HCT116 (cell line): Measurements from ENCODE around the gene PCDHAC2. TPM values are rescaled to one million over a fixed set of nuclear protein-coding genes. Genes with fewer than 3 reads are reported as not detected.

Source experiments
- ATAC-seq: fragments of 200-7000 bp; cut with Tn5 transposase; 2 replicates; pipeline ENCODE4 v1.9.1; 2020; ENCODE audit warnings: mild to moderate bottlenecking, moderate library complexity
- BruUV-seq: library from RNA; stranded (reverse); fragments of 400-500 nt; replicated peaks from 2 replicates; lab custom pipeline; 2021; lab: Mats Ljungman, UMichigan
- CTCF ChIA-PET: fragments of 300-600 bp; sonication (Branson Sonifier 250); formaldehyde crosslinking; loops from one replicate; lab custom pipeline; 2021; ENCODE audit warnings: antibody characterized with exemption; lab: Charles Lee
- POLR2A ChIA-PET: fragments of 300-600, 350-600 bp; sonication (Branson Sonifier 250); formaldehyde crosslinking; loops from one replicate; lab custom pipeline; 2021; ENCODE audit warnings: antibody characterized with exemption; lab: Charles Lee
- RAD21 ChIA-PET, 2 experiments: fragments of 300-600 bp; sonication (Branson Sonifier 250); formaldehyde crosslinking; loops; one replicate each; lab custom pipeline; 2023; ENCODE audit warnings: low total read pairs in 2 of 2; ENCODE audit not compliant: uncharacterized antibody in 2 of 2, unreplicated experiment in 2 of 2, low non-redundant PET in 1 of 2; lab: Charles Lee
- DNase-seq: peaks from one replicate; pipeline ENCODE4 v3.0.0-alpha.2; 2010; ENCODE audit warnings: low read depth, low spot score
- H2AFZ ChIP-seq: fragments of 200-600 bp; shearing (Covaris generic), sonication (generic); 2 replicates; pipeline ENCODE4 v1.6.1; 2017; ENCODE audit warnings: low read depth, mixed run types, mixed read lengths, antibody characterized with exemption, low read length; ENCODE audit not compliant: poor library complexity, severe bottlenecking
- H3K27ac ChIP-seq: 2 replicates; pipeline ENCODE4 v1.5.1; 2012; ENCODE audit warnings: low read depth, low read length
- H3K27me3 ChIP-seq: fragments of 200-600 bp; sonication (generic); 2 replicates; pipeline ENCODE4 v1.6.1; 2016; ENCODE audit warnings: mixed run types, low read length, mixed read lengths; ENCODE audit not compliant: insufficient read depth
- H3K36me3 ChIP-seq, 2 experiments: fragments of 200-500 bp in 1 of 2; fragments of 200-600 bp in 1 of 2; sonication (Bioruptor generic) in 1 of 2; sonication (generic) in 1 of 2; 2 replicates each; pipeline versions ENCODE4 v1.5.1 to v1.6.1; 2014 to 2016; ENCODE audit warnings: low read length in 2 of 2, inconsistent platforms in 1 of 2, mixed read lengths in 1 of 2, mixed run types in 1 of 2; ENCODE audit not compliant: insufficient read depth in 2 of 2, control insufficient read depth in 1 of 2
- H3K4me1 ChIP-seq, 2 experiments: fragments of 200-600 bp in 1 of 2; sonication (generic) in 1 of 2; 2 replicates each; pipeline versions ENCODE4 v1.5.1 to v1.6.1; 2012 to 2017; ENCODE audit warnings: low read length in 2 of 2, inconsistent platforms in 1 of 2, mild to moderate bottlenecking in 1 of 2, mixed read lengths in 1 of 2, mixed run types in 1 of 2, moderate library complexity in 1 of 2; ENCODE audit not compliant: insufficient read depth in 2 of 2, control insufficient read depth in 1 of 2
- H3K4me2 ChIP-seq: fragments of 200-600 bp; sonication (generic); 2 replicates; pipeline ENCODE4 v1.6.1; 2017; ENCODE audit warnings: mixed run types, low read length, mixed read lengths
- H3K4me3 ChIP-seq, 2 experiments: fragments of 200-600 bp in 1 of 2; sonication (generic) in 1 of 2; replicated peaks in 1 of 2; 2 replicates each; pipeline ENCODE4 v1.5.1; 2011 to 2016; ENCODE audit warnings: low read length in 2 of 2, control low read depth in 1 of 2, low read depth in 1 of 2, mild to moderate bottlenecking in 1 of 2, mixed read lengths in 1 of 2, mixed run types in 1 of 2
- H3K79me2 ChIP-seq: fragments of 200-600 bp; sonication (generic); 2 replicates; pipeline ENCODE4 v1.6.1; 2017; ENCODE audit warnings: mild to moderate bottlenecking, mixed run types, low read length, moderate library complexity, mixed read lengths; ENCODE audit not compliant: insufficient read depth
- H3K9ac ChIP-seq: fragments of 200-600 bp; sonication (generic); 2 replicates; pipeline ENCODE4 v1.6.1; 2016; ENCODE audit warnings: low read length, mixed read lengths
- H3K9me2 ChIP-seq: fragments of 200-600 bp; sonication (generic), shearing (Covaris generic); 2 replicates; pipeline ENCODE4 v1.6.1; 2017; ENCODE audit warnings: mixed run types, mild to moderate bottlenecking, moderate library complexity; ENCODE audit not compliant: insufficient read depth
- H3K9me3 ChIP-seq, 2 experiments: fragments of 200-500 bp in 1 of 2; fragments of 200-600 bp in 1 of 2; sonication (Bioruptor generic) in 1 of 2; sonication (generic) in 1 of 2; 2 replicates each; pipeline ENCODE4 v1.6.1; 2014 to 2017; ENCODE audit warnings: low read length in 2 of 2, mixed read lengths in 2 of 2, inconsistent platforms in 1 of 2, low read depth in 1 of 2, mild to moderate bottlenecking in 1 of 2, mixed run types in 1 of 2, moderate library complexity in 1 of 2; ENCODE audit not compliant: control insufficient read depth in 1 of 2, insufficient read depth in 1 of 2
- H4K20me1 ChIP-seq: fragments of 200-600 bp; sonication (generic), shearing (Covaris generic); 2 replicates; pipeline ENCODE4 v1.6.1; 2017; ENCODE audit warnings: mixed run types, mild to moderate bottlenecking, moderate library complexity; ENCODE audit not compliant: insufficient read depth
- CTCF ChIP-seq, 3 experiments: fragments of 200-600 bp in 1 of 3; sonication (generic) in 1 of 3; IDR thresholded peaks in 2 of 3; conservative IDR thresholded peaks in 1 of 3; 2 replicates each; pipeline ENCODE4 v1.5.1; 2012 to 2017; ENCODE audit warnings: low read depth in 2 of 3, low read length in 2 of 3, antibody characterized with exemption in 1 of 3, borderline replicate concordance in 1 of 3, control low read depth in 1 of 3, mild to moderate bottlenecking in 1 of 3, mixed read lengths in 1 of 3, mixed run types in 1 of 3, moderate library complexity in 1 of 3; ENCODE audit not compliant: insufficient read depth in 1 of 3
- EGR1 ChIP-seq: IDR thresholded peaks from 2 replicates; pipeline ENCODE4 v1.6.1; 2012; ENCODE audit warnings: low read depth
- EZH2phosphoT487 ChIP-seq: fragments of 200-600 bp; IDR thresholded peaks from 2 replicates; pipeline ENCODE4 v1.6.1; 2018; ENCODE audit warnings: antibody characterized with exemption, borderline replicate concordance
- JUND ChIP-seq: IDR thresholded peaks from 2 replicates; pipeline ENCODE4 v1.6.1; 2012
- MAX ChIP-seq: IDR thresholded peaks from 2 replicates; pipeline ENCODE4 v1.6.1; 2012
- POLR2A ChIP-seq: IDR thresholded peaks from 2 replicates; pipeline ENCODE4 v1.7.0; 2011; ENCODE audit warnings: borderline replicate concordance; ENCODE audit not compliant: insufficient read depth, insufficient read length; ENCODE audit errors: extremely low read depth
- POLR2AphosphoS5 ChIP-seq: IDR thresholded peaks from 2 replicates; pipeline ENCODE4 v1.6.1; 2011; ENCODE audit warnings: mild to moderate bottlenecking, low read depth, low read length, moderate library complexity
- RAD21 ChIP-seq: IDR thresholded peaks from 2 replicates; pipeline ENCODE4 v1.6.1; 2012; ENCODE audit warnings: low read depth, mild to moderate bottlenecking
- SIN3A ChIP-seq: IDR thresholded peaks from 2 replicates; pipeline ENCODE4 v1.6.1; 2012; ENCODE audit warnings: low read depth
- SP1 ChIP-seq: IDR thresholded peaks from 2 replicates; pipeline ENCODE4 v1.6.1; 2012; ENCODE audit warnings: low read depth
- SRF ChIP-seq: IDR thresholded peaks from 2 replicates; pipeline ENCODE4 v1.6.1; 2012; ENCODE audit warnings: low read depth
- TCF7L2 ChIP-seq: IDR thresholded peaks from 2 replicates; pipeline ENCODE4 v1.7.0; 2011; ENCODE audit warnings: borderline replicate concordance, inconsistent platforms; ENCODE audit not compliant: insufficient read depth, insufficient read length; ENCODE audit errors: extremely low read depth
- YY1 ChIP-seq: IDR thresholded peaks from 2 replicates; pipeline ENCODE4 v1.6.1; 2011; ENCODE audit warnings: low read length, low read depth, moderate library complexity, mild to moderate bottlenecking; ENCODE audit not compliant: insufficient replicate concordance; ENCODE audit errors: extremely low read depth
- ZNF274 ChIP-seq: fragments of 200-500 bp; sonication (Bioruptor generic); IDR thresholded peaks from 2 replicates; pipeline ENCODE4 v1.6.1; 2014; ENCODE audit warnings: mild to moderate bottlenecking, low read depth, low read length, inconsistent platforms
- intact Hi-C: fragments of 100-400 bp; cut with micrococcal nuclease; formaldehyde crosslinking; loops from 2 replicates; pipeline ENCODE4 v1.10.0; 2022
- total RNA-seq: library from RNA; stranded (reverse); gene quantifications from one replicate; pipeline ENCODE4 v1.2.1, GENCODE V29; 2021; ENCODE audit not compliant: unreplicated experiment

Gene PCDHAC2
- total RNA-seq, 1 experiment from 2014 or later = 3.2 TPM

- H3K27me3 ChIP-seq = no peaks in the 10 kb centered on the region
- no peak for DNase-seq
- POLR2A ChIA-PET = no interaction called here
Observed at GRCh38 chr5:140988100-140988499, 21.8 kb downstream of the PCDHAC2 start.

More at GRCh38 chr5:140988100-140988499, 21.8 kb downstream of the PCDHAC2 start:
- Histone ChIP-seq H2AFZ (no peak overlapping the region), H3K79me2 (no peaks in the 10 kb centered on the region), H3K4me3 (no peak overlapping the region), H3K27ac (no peak overlapping the region), H3K9ac (no peak overlapping the region), H3K4me1 (no peaks in the 10 kb centered on the region; a peak in 1 of 4 replicates), H3K9me2 (no peaks in the 10 kb centered on the region), H3K36me3 (no peaks in the 10 kb centered on the region), H3K9me3 (no peaks in the 10 kb centered on the region), H3K4me2 (no peak overlapping the region), H4K20me1 (no peaks in the 10 kb centered on the region)
- no peak for ATAC-seq
- ChIA-PET CTCF (no interaction called here), RAD21 (no interaction called here)
- no TSS peak for BruUV-seq
- intact Hi-C loops = no loop called here
- no peak for TF ChIP-seq CTCF (IDR thresholded peaks at IDR 0.05 in 2 of 3, conservative IDR thresholded peaks at IDR 0.05 in 1 of 3; ENCODE audit: borderline replicate concordance in 1 of 3, insufficient read depth in 1 of 3, low read depth in 2 of 3, low read length in 2 of 3)
- TF ChIP-seq SIN3A = no peak
- TF ChIP-seq SRF = no peak
- no peak for TF ChIP-seq SP1
- TF ChIP-seq MAX = no peak
- TF ChIP-seq TCF7L2 = no peak
- TF ChIP-seq YY1 = no peak
- no peak for TF ChIP-seq POLR2AphosphoS5
- TF ChIP-seq POLR2A = no peak
- TF ChIP-seq EGR1 = no peak
- no peak for TF ChIP-seq ZNF274
- no peak for TF ChIP-seq RAD21
- TF ChIP-seq JUND = no peak
- TF ChIP-seq EZH2phosphoT487 = no peak
